ENCODE measurements around the gene CASS4. TPM values are rescaled to one million over a fixed set of nuclear protein-coding genes. Genes with fewer than 3 reads are reported as not detected.

The CASS4 gene
- total and polyA plus RNA-seq, 9 of the 15 experiments (the other 6 are each of a cell fraction or from before 2014, with no cell fraction given): 8.1 to 53.8 (median 26.7) TPM

GRCh38 chr20:56412949-56413348 is 889 bp downstream of the CASS4 start (continued):
- TF ChIP-seq MAX (CRISPR knock-in tag; IDR thresholded peaks at IDR 0.05) (no peak), SMARCB1 (IDR thresholded peaks at IDR 0.05; ENCODE audit: insufficient read length, low read depth) (no peak), RBM25 (IDR thresholded peaks at IDR 0.05; ENCODE audit: low read depth, low read length, severe bottlenecking) (peak; percentile 60), KLF6 (CRISPR knock-in tag; IDR thresholded peaks at IDR 0.05; ENCODE audit: borderline replicate concordance) (no peak), ZNF121 (CRISPR knock-in tag; conservative IDR thresholded peaks at IDR 0.05) (peak; percentile 99), GABPB2 (CRISPR knock-in tag; conservative IDR thresholded peaks at IDR 0.05) (no peak), NCOA4 (IDR thresholded peaks at IDR 0.05; ENCODE audit: partially characterized antibody) (no peak), ZFPM2 (CRISPR knock-in tag; IDR thresholded peaks at IDR 0.05) (no peak), HSF4 (CRISPR knock-in tag; IDR thresholded peaks at IDR 0.05; ENCODE audit: borderline replicate concordance) (no peak), POU5F1 (IDR thresholded peaks at IDR 0.05; ENCODE audit: borderline replicate concordance, low read depth, low read length, partially characterized antibody) (no peak), CLOCK (CRISPR knock-in tag; IDR thresholded peaks at IDR 0.05; ENCODE audit: borderline replicate concordance) (no peak), SRSF7 (optimal IDR thresholded peaks at IDR 0.05; ENCODE audit: low read depth, low read length) (no peak), FOXA1 (IDR thresholded peaks at IDR 0.05; ENCODE audit: borderline replicate concordance) (no peak), BCOR (IDR thresholded peaks at IDR 0.05) (peak; percentile 85), RBM17 (IDR thresholded peaks at IDR 0.05; ENCODE audit: borderline replicate concordance, low read depth, low read length) (no peak), SIRT6 (IDR thresholded peaks at IDR 0.05; ENCODE audit: low read depth, low read length) (no peak)
